ENCODE results near the gene ALKBH6. TPM values are rescaled to one million over a fixed set of nuclear protein-coding genes. Genes with fewer than 3 reads are reported as not detected.
"Not testable (repeated sequence)": the region's sequence is repeated elsewhere in the genome, so short reads cannot be mapped to it uniquely, and the experiment has no call there.

ALKBH6 gene
- total RNA-seq, 4 donors from 2014 or later, result 11.9 to 37.9 (median 25.0) TPM

DNA sequence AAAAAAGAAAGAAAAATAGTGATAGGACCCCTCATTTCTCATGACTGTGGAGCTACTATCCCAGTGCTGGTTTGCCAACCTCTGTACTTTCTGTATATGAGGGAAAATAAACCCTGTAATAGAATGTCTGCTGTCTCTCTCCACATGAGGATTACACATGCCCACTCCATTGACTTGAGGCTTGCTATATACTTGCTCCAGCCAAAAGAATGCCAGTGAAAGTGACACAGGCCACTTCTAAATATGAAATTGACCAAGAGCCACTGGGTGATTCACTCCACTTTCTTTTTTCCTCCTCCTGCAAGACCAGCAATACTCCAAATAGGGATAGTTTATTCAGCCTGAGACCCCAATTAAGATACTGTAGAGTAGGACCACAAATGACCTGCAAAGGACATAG lies 33.8 kb upstream of the ALKBH6 start:
- intact Hi-C loops (cut with DNase I; ENCODE audit: low total_unique reads), result no loop called here
- TF ChIP-seq, protein P1, sequence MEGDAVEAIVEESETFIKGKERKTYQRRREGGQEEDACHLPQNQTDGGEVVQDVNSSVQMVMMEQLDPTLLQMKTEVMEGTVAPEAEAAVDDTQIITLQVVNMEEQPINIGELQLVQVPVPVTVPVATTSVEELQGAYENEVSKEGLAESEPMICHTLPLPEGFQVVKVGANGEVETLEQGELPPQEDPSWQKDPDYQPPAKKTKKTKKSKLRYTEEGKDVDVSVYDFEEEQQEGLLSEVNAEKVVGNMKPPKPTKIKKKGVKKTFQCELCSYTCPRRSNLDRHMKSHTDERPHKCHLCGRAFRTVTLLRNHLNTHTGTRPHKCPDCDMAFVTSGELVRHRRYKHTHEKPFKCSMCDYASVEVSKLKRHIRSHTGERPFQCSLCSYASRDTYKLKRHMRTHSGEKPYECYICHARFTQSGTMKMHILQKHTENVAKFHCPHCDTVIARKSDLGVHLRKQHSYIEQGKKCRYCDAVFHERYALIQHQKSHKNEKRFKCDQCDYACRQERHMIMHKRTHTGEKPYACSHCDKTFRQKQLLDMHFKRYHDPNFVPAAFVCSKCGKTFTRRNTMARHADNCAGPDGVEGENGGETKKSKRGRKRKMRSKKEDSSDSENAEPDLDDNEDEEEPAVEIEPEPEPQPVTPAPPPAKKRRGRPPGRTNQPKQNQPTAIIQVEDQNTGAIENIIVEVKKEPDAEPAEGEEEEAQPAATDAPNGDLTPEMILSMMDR (IDR thresholded peaks at IDR 0.05), result no peak
- no peak for TF ChIP-seq POLR2A (IDR thresholded peaks at IDR 0.05)
- no peak overlapping the region for H3K4me3 ChIP-seq (ENCODE audit: low read depth, poor library complexity, severe bottlenecking)
- no peak for DNase-seq (ENCODE audit: low spot score in 2 of 2)

GRCh38 chr19:36046443-36047050 lies 32.5 kb upstream of the ALKBH6 start:
- DNase-seq (ENCODE audit: low spot score in 2 of 2), result no peak

GRCh38 chr19:36043952-36044351 lies 29.9 kb upstream of the ALKBH6 start:
- TF ChIP-seq POLR2A (IDR thresholded peaks at IDR 0.05), result no peak
- TF ChIP-seq, protein P1 (IDR thresholded peaks at IDR 0.05), result no peak
- intact Hi-C loops (cut with DNase I; ENCODE audit: low total_unique reads), result no loop called here
- WGBS, 2 donors, result 96 to 98% methylated on average over 2 of the region's 2 CpGs

More at GRCh38 chr19:36046443-36047050, 32.5 kb upstream of the ALKBH6 start:
- WGBS, 2 donors, result 91 to 93% methylated on average over 5 of the region's 5 CpGs
- TF ChIP-seq, protein P1 (IDR thresholded peaks at IDR 0.05), result no peak
- no peak for TF ChIP-seq POLR2A (IDR thresholded peaks at IDR 0.05)
- no peak overlapping the region for H3K4me3 ChIP-seq (ENCODE audit: low read depth, poor library complexity, severe bottlenecking)
- intact Hi-C loops (cut with DNase I; ENCODE audit: low total_unique reads), result no loop called here

DNA sequence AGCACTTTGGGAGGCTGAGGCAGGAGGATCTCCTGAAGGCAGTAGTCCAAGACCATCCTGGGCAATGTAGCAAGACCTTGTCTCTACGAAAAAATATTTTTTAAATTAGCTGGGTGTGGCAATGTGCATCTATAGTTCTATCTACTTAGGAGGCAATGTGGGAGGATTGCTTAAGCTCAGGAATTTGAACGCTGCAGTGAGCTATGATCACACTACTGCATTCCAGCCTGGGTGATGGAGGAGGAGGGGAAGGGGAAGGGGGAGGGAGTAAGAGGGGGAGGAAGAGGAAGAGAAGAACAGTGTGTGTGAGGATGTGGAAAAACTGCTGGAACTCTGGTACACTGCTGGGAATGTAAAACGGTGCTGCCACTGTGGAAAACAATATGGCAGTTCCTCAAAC lies 27.8 kb upstream of the ALKBH6 start:
- intact Hi-C loops (cut with DNase I; ENCODE audit: low total_unique reads), result no loop called here
- no peak for DNase-seq (ENCODE audit: low spot score in 2 of 2)
- no peak for TF ChIP-seq POLR2A (IDR thresholded peaks at IDR 0.05)
- TF ChIP-seq, protein P1 (IDR thresholded peaks at IDR 0.05), result no peak
- 19% methylated on average over 3 of the region's 3 CpGs for WGBS, 2 donors
- no peak overlapping the region for H3K4me3 ChIP-seq (ENCODE audit: low read depth, poor library complexity, severe bottlenecking)

More at GRCh38 chr19:36043952-36044351, 29.9 kb upstream of the ALKBH6 start:
- no peak for DNase-seq (ENCODE audit: low spot score in 2 of 2)
- no peak overlapping the region for H3K4me3 ChIP-seq (ENCODE audit: low read depth, poor library complexity, severe bottlenecking)

DNA sequence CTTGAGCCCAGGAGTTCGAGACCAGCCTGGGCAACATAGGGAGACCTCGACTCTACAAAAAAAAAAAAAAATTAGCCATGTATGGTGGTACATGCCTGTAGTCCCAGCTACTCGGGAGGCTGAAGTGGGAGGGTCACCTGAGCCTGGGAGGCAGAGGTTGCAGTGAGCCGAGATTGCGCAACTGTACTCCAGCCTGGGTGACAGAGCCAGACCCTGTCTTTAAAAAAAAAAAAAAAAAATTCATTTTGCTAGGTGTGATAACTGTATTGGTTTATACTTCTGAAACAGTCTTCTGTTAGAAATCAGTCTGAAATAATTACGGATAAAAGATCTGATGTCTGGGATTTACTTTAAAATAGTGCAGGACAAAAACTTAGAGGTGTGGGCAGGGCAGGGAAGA lies 27.1 kb upstream of the ALKBH6 start:
- intact Hi-C loops (cut with DNase I; ENCODE audit: low total_unique reads); DNase-seq (ENCODE audit: low spot score in 2 of 2); H3K4me3 ChIP-seq (ENCODE audit: low read depth, poor library complexity, severe bottlenecking): not testable (repeated sequence)
- 90 to 93% methylated on average over 6 of the region's 6 CpGs for WGBS, 2 donors

DNA sequence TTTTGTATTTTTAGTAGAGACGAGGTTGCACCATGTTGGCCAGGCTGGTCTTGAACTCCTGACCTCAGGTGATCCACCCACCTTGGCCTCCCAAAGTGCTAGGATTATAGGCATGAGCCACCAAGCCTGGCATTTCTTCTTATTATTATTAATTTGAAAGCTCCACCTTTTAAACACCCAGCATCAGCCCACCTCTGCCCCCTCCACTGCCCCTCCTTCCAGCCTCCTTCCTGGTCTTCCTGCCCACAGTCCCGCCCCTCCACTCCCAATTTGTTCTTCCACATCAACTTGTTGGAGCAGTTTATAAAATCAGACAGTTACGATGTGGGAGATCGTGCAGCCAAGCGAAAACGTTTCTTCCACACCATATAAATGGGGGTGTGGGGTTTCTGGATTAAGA lies 26.5 kb upstream of the ALKBH6 start:
- WGBS, 2 donors, result 80 to 82% methylated on average over 6 of the region's 6 CpGs
- TF ChIP-seq, protein P1 (IDR thresholded peaks at IDR 0.05), result no peak
- no peak for TF ChIP-seq POLR2A (IDR thresholded peaks at IDR 0.05)
- no peak for DNase-seq (ENCODE audit: low spot score in 2 of 2)
- intact Hi-C loops (cut with DNase I; ENCODE audit: low total_unique reads), result no loop called here
- H3K4me3 ChIP-seq (ENCODE audit: low read depth, poor library complexity, severe bottlenecking), result no peak overlapping the region

Measured in lower leg skin (tissue), 4 donors.